Amniotic epithelial cell (primary cell): ENCODE results near the gene TP53BP1.

Experiments
- DNase-seq: peaks from one replicate; pipeline ENCODE4 v3.0.0-alpha.2; 2010; ENCODE audit warnings: low read depth

The TP53BP1 gene

GRCh38 chr15:43518197-43518761, 25.3 kb upstream of the TP53BP1 start:
- no peak for DNase-seq

DNA sequence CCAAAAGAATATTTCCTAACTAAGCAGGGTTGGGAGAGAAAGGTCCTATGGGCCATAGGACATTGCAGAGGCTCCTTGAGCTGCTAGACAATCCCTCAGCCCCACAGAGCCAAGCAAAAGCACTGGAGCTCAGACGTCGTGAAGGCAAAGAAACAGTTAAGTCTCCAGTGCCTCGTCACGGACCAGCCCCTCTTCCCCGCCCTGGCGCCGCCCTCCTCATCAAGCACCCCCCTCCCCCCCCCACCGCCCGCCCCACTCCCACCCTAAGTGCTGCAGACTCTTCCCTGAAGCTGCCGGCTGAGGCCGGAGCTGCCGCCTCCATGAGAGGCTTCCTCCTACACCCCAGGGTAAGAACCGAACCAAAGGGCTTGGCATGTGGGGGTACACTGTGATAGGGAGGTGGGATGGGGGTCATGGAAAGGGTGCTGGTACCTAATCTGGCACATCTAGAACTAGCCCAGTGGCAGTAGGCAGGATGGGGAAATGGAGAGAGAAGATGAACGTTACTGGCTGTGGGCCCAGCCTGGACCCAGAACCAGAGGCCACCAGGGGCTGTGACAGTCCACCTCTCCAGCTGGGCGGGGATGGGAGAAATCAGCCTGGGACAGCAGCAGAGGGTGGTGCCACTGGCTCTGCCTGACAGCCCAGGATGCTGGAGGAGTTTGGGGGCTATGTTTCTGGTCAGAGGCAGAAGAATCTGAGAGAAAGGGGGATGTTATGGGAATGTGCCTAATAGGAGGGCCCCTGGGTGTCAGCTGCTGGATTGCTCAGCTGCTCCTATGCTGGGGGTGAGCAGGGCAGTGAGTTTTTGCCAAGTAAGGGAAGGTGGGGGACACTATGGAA, 24.6 kb upstream of the TP53BP1 start, which contains the start of gene MAP1A:
Gene MAP1A, plus strand, starts transcription at position 255 of the 843 bp plus-strand sequence. CDS start 3,866 bp downstream, outside the sequence.
- DNase-seq = peak; percentile 59

DNA sequence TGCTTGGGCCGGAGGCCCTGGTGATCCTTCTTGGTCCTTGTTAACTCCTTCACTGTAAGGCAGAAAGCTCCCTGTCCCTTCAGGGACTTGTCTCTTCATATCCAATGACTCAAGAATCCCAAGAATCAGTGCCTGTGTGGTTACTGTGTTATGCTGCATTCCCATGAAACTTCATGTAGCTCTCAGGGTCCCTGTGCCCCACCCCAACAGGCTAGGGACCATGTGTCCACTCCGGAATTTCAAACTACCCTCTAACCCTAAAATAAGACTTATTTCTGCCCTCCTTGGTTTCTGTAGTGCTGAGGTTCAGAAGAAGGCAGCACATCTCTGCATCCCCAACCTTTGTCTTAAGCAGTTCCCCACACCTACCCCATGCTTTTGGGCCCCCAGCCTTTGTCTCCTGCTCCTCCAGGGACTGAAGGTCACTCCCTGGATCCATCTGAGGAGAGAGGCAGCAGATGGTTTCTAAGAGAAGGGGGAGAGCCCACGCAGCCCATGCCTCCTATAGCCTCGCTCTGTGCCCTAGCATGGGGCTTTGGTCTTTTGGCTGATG, 23.9 kb upstream of the TP53BP1 start:
- peak; percentile 48 for DNase-seq

DNA sequence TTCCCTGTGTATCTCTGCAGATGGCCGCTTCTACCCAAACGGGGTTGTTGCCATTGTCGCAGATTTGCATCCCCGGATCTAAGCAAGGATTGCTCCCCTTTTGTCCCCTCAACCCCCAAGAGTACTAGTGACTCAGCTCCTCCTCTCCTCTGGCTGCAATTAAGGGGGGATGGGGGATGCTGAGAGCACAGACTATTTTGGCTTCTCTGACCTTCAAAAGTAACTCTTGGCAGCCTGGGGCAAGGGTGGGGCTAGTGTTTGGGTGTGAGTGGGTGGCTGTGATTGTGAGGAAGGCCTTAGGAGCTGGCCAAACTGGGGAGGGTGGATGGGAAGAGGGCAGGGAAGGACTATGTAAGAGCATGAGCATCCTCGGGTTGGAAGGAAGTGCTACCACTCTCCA, 23.2 kb upstream of the TP53BP1 start:
- no peak for DNase-seq

DNA sequence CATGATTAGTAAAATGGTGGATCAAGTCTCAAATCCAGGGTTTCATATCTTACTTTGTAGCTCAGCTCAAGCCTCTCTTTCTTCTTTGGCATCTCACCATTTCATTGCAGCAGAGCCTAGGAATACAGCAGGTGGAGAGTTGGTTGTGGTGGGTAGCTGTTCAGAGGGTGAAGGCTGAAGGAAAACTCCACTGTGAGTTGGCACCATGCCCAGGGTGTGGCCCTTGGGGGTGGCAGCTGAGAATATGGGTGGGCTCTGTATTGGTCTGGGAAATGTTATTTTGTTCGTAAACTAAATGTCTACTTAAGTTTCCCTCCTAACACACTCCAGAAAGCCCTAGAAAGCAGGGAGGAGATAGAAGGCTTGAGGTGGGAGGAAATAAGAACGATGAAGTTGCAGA, 22.8 kb upstream of the TP53BP1 start:
- no peak for DNase-seq

DNA sequence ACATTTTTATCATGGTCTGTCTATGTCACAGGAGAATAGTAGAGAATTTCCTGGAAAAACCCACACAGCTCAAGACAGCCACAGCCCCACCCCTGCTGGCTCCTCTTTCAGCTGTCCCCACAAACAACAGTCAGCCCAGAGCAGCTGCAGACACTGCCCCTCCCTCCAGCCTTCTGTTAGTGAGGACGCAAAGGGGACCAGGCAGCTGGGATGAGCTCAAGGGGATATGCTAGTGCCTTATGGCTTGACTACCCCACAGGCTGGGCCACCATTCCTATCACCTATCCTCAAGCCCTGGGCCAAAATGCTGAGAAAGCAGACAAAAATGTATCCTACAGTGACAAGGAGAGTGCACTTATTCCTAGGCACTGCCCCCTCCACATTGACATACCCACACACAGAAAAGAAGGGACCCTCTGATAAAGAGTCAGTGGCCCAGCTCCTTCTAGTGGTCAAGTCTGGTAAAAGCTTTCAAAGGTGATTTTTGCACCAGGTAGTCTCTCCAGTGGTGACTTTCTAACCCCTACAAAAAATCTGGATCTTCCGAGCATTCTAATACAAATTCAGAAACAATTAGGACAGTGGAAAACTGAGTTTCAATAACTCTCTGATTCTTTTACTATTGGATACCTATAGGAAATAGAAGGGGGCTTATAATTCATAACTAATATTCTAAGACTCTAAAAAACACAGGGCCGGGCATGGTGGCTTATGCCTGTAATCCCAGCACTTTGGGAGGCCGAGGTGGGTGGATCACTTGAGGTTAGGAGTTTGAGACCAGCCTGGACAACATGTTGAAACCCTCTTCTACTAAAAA, 21.5 kb upstream of the TP53BP1 start:
- DNase-seq = peak; percentile 18

- DNase-seq = no peak
Measured at GRCh38 chr15:43513550-43513949, 20.6 kb upstream of the TP53BP1 start.

GRCh38 chr15:43511012-43511885, 18.3 kb upstream of the TP53BP1 start:
- DNase-seq = no peak

- DNase-seq = peak; percentile 97
Measured at GRCh38 chr15:43510200-43511011, 17.4 kb upstream of the TP53BP1 start.

DNA sequence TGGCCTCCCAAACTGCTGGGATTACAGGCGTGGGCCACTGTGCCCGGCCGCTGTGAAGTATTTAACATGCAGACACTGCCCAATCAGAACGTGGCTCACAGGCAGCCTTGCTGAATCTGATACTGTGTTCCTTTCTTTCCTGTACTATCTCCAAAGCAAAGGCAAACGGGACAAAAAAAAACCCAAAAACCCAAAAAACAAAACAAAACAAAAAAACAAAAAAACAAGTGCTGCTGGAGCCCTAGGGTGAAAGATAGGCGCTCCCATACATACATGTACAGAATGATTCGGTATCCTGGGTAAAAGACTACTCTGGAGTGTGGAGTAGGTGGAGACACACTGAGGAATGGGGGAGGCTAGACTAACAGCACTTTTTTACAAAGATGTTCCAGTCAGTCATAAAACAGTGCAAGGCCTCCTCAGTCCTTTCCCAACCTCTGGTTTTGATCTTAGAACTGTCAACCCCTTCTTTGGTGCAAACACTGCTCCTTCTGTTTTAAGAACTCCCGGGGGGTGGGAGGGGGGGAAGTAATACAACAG, 16.8 kb upstream of the TP53BP1 start:
- peak; percentile 54 for DNase-seq

- peak; percentile 35 for DNase-seq
Measured at GRCh38 chr15:43508991-43509659, 16.2 kb upstream of the TP53BP1 start.

GRCh38 chr15:43508421-43508820, 15.5 kb upstream of the TP53BP1 start:
- DNase-seq = no peak

DNA sequence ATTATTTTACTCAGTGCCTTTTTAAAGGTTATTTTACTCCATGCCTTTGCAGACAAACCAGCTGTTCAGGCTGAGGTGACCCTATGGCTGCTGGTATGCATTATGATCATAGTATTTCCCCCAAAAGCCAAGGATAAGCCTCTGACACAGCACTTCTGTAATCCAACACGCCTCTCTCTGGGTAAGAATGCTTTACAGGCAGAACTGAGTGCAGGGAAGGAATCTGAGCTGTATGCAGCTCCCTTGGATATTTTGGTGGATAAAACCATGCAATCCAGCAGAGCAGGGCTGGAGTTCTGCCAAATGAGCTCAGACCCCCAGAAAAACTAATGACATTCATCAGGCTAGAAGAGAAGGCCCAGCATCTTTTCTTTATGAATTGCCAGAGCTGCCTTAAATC, 12.8 kb upstream of the TP53BP1 start:
- DNase-seq = peak; percentile 42

DNA sequence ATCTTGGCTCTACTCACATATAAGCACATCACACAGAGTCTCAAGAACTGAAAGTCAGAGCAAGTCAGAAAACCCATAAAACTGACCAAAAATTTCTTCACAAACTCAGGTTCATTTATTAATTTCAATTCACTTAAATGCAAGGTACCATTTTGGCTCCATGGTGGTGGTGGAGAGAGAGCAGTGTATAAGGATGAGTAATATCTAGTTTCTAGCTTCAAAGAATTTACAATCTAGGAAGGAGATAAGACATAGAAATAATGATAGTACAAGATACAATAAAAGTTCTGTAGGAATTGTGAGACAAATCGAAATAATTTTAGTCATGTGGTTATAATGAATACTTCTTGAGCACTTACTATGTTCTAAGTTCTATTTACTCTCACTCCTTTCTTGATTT, 6.7 kb upstream of the TP53BP1 start:
- DNase-seq = no peak

DNA sequence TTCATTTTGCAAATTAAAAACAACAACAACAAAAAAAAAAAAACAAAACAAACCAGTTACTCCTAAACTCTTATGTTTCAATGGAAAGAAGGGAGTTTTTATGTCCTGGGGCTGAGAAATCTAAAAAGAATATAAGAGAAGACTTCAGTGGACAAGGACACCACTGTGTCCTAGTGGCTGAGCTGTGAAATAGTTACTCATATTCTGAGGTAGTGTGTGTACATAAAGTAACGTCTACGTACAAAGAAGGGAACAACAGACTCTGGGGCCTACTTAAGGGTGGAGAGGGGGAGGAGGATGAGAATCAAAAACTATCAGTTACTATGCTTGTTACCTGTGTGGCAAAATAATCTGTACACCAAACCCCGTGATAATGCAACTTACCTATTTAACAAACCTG, 6.0 kb upstream of the TP53BP1 start:
- no peak for DNase-seq

- DNase-seq = no peak
Measured at GRCh38 chr15:43493703-43494472, 932 bp upstream of the TP53BP1 start.

DNA sequence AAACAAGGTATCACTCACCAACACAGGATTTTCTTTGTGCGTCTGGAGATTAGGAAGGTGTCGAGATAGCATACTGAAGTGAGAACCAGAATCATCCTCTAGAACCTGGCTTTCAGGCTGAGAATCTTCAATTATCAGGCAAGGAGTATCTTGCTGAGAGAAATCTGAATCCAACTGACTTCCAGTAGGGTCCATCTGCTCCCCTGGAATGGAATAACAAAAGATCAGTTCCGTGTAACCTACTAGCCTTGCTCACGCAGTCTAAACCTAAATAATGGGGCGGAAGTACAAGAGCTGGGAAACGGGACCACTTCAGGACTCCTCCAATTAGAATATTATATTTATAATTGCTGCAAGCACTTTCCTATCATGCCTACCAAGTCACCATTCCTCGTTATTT, 690 bp downstream of the TP53BP1 start:
- no peak for DNase-seq

DNA sequence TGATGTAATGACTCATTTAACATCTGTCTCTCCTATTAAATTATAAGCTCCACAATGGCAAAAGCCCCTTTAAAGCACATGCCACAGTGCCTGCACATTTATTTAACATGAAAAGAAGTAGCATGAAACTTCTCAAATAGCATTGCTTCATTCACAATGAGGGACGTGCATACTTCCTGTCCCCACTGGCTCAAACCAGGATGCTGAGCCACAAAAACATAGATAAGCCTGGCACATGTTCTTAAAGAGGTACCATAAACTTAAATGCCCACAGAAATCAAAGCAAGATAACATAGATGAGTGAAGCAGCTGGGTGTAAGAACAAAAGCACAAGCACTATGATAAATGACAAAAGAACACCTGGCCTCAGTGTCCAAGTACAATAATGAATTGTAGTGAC, 3.8 kb downstream of the TP53BP1 start:
- DNase-seq = peak; percentile 36

- DNase-seq = no peak
Measured at GRCh38 chr15:43488790-43489189, 4.2 kb downstream of the TP53BP1 start.
